Uterus (tissue), 4 donors: Measurements from ENCODE around the gene SORL1. TPM values are rescaled to one million over a fixed set of nuclear protein-coding genes. Genes with fewer than 3 reads are reported as not detected.
A peak's percentile ranks its signal among the peaks of the same experiment; 100 is the strongest.

Source experiments
- DNase-seq, 2 donors: peaks; one replicate each; pipeline ENCODE4 v3.0.0-alpha.2; 2019 to 2020
- H3K27ac ChIP-seq, 2 donors: fragments of 200-600 bp; sonication (generic); 1 replicate in 1 of 2; 2 replicates in 1 of 2; pipeline ENCODE4 v1.5.1; 2016 to 2018
- H3K27me3 ChIP-seq, 2 donors: fragments of 200-600 bp; sonication (generic); one replicate each; pipeline ENCODE4 v1.5.1; 2018 to 2019; ENCODE audit warnings: control low read depth in 1 of 2
- H3K36me3 ChIP-seq, 2 donors: fragments of 200-600 bp; sonication (generic); one replicate each; pipeline ENCODE4 v1.5.1; 2019; ENCODE audit warnings: control low read depth in 1 of 2
- H3K4me1 ChIP-seq, 2 donors: fragments of 200-600 bp; sonication (generic); one replicate each; pipeline ENCODE4 v1.5.1; 2018 to 2019; ENCODE audit warnings: control low read depth in 1 of 2
- H3K4me3 ChIP-seq, 2 donors: fragments of 200-600 bp; sonication (generic); 1 replicate in 1 of 2; 2 replicates in 1 of 2; pipeline ENCODE4 v1.5.1; 2018 to 2019; ENCODE audit warnings: mild to moderate bottlenecking in 1 of 2
- H3K9me3 ChIP-seq, 2 donors: fragments of 200-600 bp; sonication (generic); one replicate each; pipeline ENCODE4 v1.5.1; 2019; ENCODE audit warnings: control low read depth in 1 of 2
- POLR2A ChIP-seq, 2 donors: fragments of 450-650 bp; IDR thresholded peaks; one replicate each; pipeline ENCODE4 v1.6.1; 2016; ENCODE audit warnings: antibody characterized with exemption in 2 of 2, mild to moderate bottlenecking in 1 of 2, moderate library complexity in 1 of 2
- intact Hi-C: fragments of 100-400 bp; cut with DNase I; formaldehyde crosslinking; loops from one replicate; pipeline ENCODE4 v1.15.1; 2023; ENCODE audit warnings: low total_unique reads
- total RNA-seq, 4 donors: library from RNA; depleted of rRNA in 3 of 4; stranded (reverse); fragments of >200 nt in 3 of 4; gene quantifications; one replicate each; pipeline versions ENCODE4 v1.1.0 to v1.2.4, GENCODE V29; 2014 to 2023
- TF ChIP-seq, protein P1 (sequence below), 4 experiments: fragments of 200-600 bp in 2 of 4; fragments of 450-650 bp in 2 of 4; sonication (generic) in 2 of 4; IDR thresholded peaks; one replicate each; pipeline ENCODE4 v1.5.1; 2016 to 2019; ENCODE audit warnings: antibody characterized with exemption in 4 of 4, mild to moderate bottlenecking in 2 of 4, moderate library complexity in 1 of 4
- donor health status: DM: yes; HTN: yes; CAD: no.

The SORL1 gene
- total RNA-seq, 4 donors from 2014 or later = 7.6 to 42.6 (median 17.2) TPM

DNA sequence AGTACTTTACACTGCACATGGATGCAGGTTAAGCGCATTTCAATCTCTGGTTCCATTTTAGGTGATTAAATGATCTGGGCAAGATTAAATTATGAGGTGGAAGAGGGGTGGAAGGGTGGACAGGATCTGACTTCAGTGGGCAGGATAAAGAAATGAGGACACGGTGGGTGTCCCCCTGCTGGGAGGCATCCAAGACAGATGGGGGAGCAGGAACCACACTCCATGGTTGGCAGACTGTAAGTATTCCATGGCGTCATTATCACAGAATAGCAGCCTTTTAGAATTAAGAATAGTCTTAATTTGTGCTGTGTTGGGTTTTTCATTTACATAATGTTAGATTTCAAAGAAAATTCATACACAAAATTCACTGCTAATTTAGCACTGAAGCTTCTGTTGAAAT is 7.6 kb upstream of the SORL1 start:
- TF ChIP-seq, protein P1, sequence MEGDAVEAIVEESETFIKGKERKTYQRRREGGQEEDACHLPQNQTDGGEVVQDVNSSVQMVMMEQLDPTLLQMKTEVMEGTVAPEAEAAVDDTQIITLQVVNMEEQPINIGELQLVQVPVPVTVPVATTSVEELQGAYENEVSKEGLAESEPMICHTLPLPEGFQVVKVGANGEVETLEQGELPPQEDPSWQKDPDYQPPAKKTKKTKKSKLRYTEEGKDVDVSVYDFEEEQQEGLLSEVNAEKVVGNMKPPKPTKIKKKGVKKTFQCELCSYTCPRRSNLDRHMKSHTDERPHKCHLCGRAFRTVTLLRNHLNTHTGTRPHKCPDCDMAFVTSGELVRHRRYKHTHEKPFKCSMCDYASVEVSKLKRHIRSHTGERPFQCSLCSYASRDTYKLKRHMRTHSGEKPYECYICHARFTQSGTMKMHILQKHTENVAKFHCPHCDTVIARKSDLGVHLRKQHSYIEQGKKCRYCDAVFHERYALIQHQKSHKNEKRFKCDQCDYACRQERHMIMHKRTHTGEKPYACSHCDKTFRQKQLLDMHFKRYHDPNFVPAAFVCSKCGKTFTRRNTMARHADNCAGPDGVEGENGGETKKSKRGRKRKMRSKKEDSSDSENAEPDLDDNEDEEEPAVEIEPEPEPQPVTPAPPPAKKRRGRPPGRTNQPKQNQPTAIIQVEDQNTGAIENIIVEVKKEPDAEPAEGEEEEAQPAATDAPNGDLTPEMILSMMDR (IDR thresholded peaks at IDR 0.05) = no peak
- TF ChIP-seq POLR2A (IDR thresholded peaks at IDR 0.05) = no peak
- DNase-seq = no peak
- H3K27me3 ChIP-seq = no peaks in the 10 kb centered on the region
- no peaks in the 10 kb centered on the region for H3K4me1 ChIP-seq
- no peaks in the 10 kb centered on the region for H3K9me3 ChIP-seq
- H3K27ac ChIP-seq = no peak overlapping the region
- H3K4me3 ChIP-seq = no peak overlapping the region
- intact Hi-C loops = no loop called here
- H3K36me3 ChIP-seq = no peaks in the 10 kb centered on the region

DNA sequence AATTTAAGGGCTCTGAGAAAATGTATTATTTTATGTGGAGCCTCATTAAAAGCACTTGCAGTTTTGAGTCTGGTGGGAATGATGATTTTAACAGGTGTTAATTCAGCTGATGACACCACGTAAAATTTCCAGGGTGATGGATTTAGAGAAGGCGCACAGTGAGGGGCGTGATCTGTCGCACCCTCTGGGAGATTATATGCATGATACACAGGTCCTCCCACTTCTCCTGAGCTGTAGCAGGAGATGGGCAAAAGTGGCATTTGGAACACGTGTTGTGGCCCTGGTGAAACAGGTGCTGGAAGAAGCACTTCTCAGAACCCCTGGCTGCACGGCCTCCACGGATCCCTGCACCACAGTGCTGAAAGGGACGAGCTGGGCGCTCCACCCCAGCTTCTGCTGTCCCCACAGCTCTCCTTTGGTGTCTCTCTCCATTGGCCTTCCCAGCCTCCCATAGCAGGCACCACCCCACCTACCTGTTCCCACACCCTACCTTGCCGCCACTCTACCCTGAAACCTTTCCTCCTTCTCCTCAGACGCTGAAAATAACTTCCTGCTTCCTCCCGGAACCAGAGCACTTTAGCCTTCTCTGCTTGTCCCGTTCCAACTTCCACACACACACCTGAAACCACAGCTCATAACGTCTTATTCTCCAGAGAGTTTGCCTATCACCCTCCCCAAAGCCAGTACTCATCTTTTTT is 6.9 kb upstream of the SORL1 start:
- DNase-seq = no peak
- Histone ChIP-seq H3K27me3 (no peaks in the 10 kb centered on the region), H3K9me3 (no peaks in the 10 kb centered on the region), H3K4me3 (no peak overlapping the region), H3K27ac (no peak overlapping the region), H3K36me3 (no peaks in the 10 kb centered on the region), H3K4me1 (no peaks in the 10 kb centered on the region)
- intact Hi-C loops = no loop called here
- TF ChIP-seq POLR2A (IDR thresholded peaks at IDR 0.05) = no peak
- TF ChIP-seq, protein P1 (IDR thresholded peaks at IDR 0.05) = no peak

DNA sequence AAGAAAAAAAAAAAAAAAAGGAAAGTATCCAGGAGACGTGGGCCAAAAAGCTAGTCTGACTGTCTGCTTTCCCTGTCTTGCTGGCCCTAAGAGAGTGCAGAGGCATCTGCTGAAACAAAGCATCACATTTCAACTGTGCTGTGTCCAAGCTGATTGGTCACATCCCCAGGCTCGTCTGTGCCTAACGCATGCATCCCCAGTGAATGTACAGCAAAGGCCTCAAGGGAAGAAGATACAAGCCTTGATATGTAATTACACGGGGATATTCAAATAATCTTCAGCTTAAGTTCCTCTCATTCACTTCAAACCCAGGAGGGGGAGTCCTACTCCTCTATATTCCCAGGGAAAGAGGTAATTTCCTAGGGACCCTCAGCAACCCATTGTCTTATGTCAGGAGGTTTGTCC is 5.4 kb upstream of the SORL1 start:
- DNase-seq = no peak
- no peak overlapping the region for H3K4me3 ChIP-seq
- H3K4me1 ChIP-seq = no peaks in the 10 kb centered on the region
- H3K36me3 ChIP-seq = no peaks in the 10 kb centered on the region
- intact Hi-C loops = no loop called here
- H3K27ac ChIP-seq = no peak overlapping the region
- H3K27me3 ChIP-seq = no peaks in the 10 kb centered on the region
- H3K9me3 ChIP-seq = no peaks in the 10 kb centered on the region
- TF ChIP-seq, protein P1 (IDR thresholded peaks at IDR 0.05) = peak in 2 of 4 experiments; percentile 8 to 9
- TF ChIP-seq POLR2A (IDR thresholded peaks at IDR 0.05) = no peak

DNA sequence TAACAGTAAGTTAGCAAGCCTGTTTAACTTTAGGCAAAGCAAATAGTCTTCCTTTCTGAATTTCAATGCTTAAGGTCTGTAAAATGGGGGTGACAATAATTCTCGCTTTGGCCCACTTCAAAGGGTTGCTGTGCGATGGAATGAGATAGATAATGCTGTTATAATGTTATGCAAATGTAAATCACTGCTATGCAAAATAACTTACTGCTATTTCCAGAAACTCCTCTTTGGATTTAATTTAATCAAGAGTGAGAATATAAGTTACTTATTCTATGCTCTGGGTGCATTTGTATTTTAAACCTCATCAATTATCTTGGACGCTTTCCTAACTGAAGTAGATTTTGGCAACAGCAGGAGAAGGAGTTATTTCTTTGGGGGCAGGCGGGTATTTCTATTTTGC is 4.1 kb upstream of the SORL1 start:
- Histone ChIP-seq H3K27ac (no peak overlapping the region), H3K27me3 (no peaks in the 10 kb centered on the region), H3K4me1 (no peaks in the 10 kb centered on the region), H3K36me3 (no peaks in the 10 kb centered on the region), H3K4me3 (no peak overlapping the region), H3K9me3 (no peaks in the 10 kb centered on the region)
- no peak for DNase-seq
- intact Hi-C loops = no loop called here
- TF ChIP-seq POLR2A (IDR thresholded peaks at IDR 0.05) = no peak
- TF ChIP-seq, protein P1 (IDR thresholded peaks at IDR 0.05) = no peak

DNA sequence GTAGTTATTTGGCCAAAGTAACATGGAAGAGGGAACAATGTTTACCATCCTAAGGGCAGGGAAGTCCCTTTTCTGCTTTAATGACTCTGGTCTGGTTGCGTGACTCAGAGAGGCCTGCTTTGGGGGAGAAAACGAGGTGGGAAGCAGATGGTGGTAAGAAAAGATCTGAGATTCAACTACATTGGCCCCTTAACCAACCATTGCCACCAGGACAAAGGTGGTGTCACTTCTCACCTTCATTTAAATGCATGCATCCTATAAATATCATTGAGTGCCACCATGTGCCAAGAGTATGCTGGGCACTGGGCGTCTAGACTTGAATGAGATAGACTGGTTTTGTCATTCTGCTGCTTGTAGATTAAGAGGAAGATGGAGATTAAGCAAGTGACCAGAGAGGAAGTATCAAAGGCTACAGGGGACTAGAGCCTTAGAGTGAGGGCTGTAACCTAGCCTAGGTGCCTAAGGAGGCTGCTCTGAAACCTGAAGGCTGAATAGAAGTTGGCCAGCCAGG is 3.6 kb upstream of the SORL1 start:
- intact Hi-C loops = no loop called here

More for the DNA sequence above, 3.6 kb upstream of the SORL1 start:
- Histone ChIP-seq H3K9me3 (no peaks in the 10 kb centered on the region), H3K27me3 (no peaks in the 10 kb centered on the region), H3K27ac (no peak overlapping the region), H3K4me1 (no peaks in the 10 kb centered on the region), H3K36me3 (no peaks in the 10 kb centered on the region), H3K4me3 (no peak overlapping the region)
- no peak for TF ChIP-seq POLR2A (IDR thresholded peaks at IDR 0.05)
- TF ChIP-seq, protein P1 (IDR thresholded peaks at IDR 0.05) = no peak
- DNase-seq = no peak
